ENCODE results near the gene GRM7. TPM values are rescaled to one million over a fixed set of nuclear protein-coding genes. Genes with fewer than 3 reads are reported as not detected.

The GRM7 gene
- total and polyA plus RNA-seq, 2 donors = 0.14 to 1.7 TPM

DNA sequence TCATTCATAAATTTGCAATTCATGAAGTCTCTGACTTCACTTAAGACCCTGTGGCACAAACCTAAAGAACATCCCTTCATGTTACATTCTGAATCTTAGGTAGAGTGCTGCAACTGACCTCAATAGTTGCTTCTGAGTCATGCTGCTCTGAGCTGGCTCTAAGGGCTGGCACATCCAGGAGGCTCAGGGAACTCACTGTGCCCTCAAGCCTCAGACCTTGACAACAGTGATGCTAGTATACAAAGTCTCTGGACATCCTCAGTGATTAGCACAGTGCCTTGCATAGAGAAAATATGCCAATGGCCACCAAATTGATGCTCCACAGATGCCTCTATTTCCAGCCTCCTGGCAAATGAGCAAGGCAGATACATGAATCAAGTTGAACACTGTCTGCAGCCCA, 899.8 kb downstream of the GRM7 start:
- no peak overlapping the region for H3K4me3 ChIP-seq (ENCODE audit: low read length in 2 of 2)
- H3K27me3 ChIP-seq (ENCODE audit: control insufficient read depth in 2 of 2, insufficient read depth in 1 of 2, low read length in 1 of 2) = no peaks in the 10 kb centered on the region

DNA sequence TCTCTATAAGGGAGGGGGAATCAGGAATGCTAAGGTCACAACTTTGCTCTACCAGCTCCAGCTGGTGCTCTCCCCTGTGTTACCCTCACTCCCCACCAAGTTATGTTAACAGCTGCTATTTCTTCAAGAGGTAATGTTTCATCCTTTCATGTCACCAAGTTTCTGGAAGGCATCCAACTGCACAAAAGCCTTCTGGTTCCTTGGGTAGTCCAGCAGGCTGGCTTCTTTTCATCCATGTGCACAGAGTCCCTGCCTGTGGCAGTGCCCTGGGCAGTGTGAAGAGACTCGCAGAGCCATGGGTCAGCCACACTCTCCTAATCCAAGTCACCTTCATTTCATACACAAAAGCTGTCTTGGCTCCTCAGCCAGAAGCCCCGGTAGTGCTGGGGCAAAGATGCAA, 903.2 kb downstream of the GRM7 start:
- 92% methylated on average over 2 of the region's 2 CpGs for WGBS
- Histone ChIP-seq H3K9me3 (ENCODE audit: control insufficient read depth in 2 of 2, insufficient read depth in 1 of 2, low read length in 1 of 2) (no peaks in the 10 kb centered on the region), H3K4me3 (ENCODE audit: low read length in 2 of 2) (no peak overlapping the region), H3K27me3 (ENCODE audit: control insufficient read depth in 2 of 2, insufficient read depth in 1 of 2, low read length in 1 of 2) (no peaks in the 10 kb centered on the region), H3K27ac (ENCODE audit: low read depth in 1 of 2, low read length in 1 of 2) (no peak overlapping the region), H3K36me3 (ENCODE audit: control insufficient read depth in 2 of 2, insufficient read depth in 2 of 2, low read length in 1 of 2) (no peaks in the 10 kb centered on the region), H3K4me1 (ENCODE audit: control insufficient read depth in 2 of 2, insufficient read depth in 2 of 2, low read length in 2 of 2) (no peaks in the 10 kb centered on the region)
- DNase-seq (ENCODE audit: low read depth in 6 of 9, low spot score in 9 of 9) = no peak

More for the DNA sequence above, 899.8 kb downstream of the GRM7 start:
- no peak for DNase-seq (ENCODE audit: low read depth in 6 of 9, low spot score in 9 of 9)
- Histone ChIP-seq H3K27ac (ENCODE audit: low read depth in 1 of 2, low read length in 1 of 2) (no peak overlapping the region), H3K4me1 (ENCODE audit: control insufficient read depth in 2 of 2, insufficient read depth in 2 of 2, low read length in 2 of 2) (no peaks in the 10 kb centered on the region), H3K9me3 (ENCODE audit: control insufficient read depth in 2 of 2, insufficient read depth in 1 of 2, low read length in 1 of 2) (no peaks in the 10 kb centered on the region), H3K36me3 (ENCODE audit: control insufficient read depth in 2 of 2, insufficient read depth in 2 of 2, low read length in 1 of 2) (no peaks in the 10 kb centered on the region)

DNA sequence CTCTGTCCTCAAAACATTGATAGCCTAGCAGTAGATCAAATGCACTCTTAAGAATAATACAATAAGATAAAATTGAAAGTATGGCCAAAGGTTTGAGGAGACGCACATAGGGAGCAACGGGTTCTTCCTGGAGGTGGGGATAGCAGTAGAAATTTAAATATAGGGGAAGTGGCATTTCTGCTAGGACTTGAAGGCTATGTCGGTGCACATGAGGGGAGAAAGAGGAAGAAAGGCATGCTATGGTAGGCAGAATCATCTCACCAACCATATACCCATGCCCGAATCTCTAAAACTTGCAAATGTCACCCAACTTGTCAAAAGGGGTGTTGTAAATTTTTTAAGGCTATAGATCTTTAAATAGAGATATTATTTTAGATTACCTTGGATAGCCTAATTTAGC, 905.6 kb downstream of the GRM7 start:
- H3K27me3 ChIP-seq (ENCODE audit: control insufficient read depth in 2 of 2, insufficient read depth in 1 of 2, low read length in 1 of 2) = no peaks in the 10 kb centered on the region
- no peaks in the 10 kb centered on the region for H3K36me3 ChIP-seq (ENCODE audit: control insufficient read depth in 2 of 2, insufficient read depth in 2 of 2, low read length in 1 of 2)
- no peak overlapping the region for H3K4me3 ChIP-seq (ENCODE audit: low read length in 2 of 2)
- H3K9me3 ChIP-seq (ENCODE audit: control insufficient read depth in 2 of 2, insufficient read depth in 1 of 2, low read length in 1 of 2) = no peaks in the 10 kb centered on the region
- DNase-seq (ENCODE audit: low read depth in 6 of 9, low spot score in 9 of 9) = no peak
- WGBS = 85% methylated on average over 4 of the region's 4 CpGs
- H3K27ac ChIP-seq (ENCODE audit: low read depth in 1 of 2, low read length in 1 of 2) = no peak overlapping the region
- no peaks in the 10 kb centered on the region for H3K4me1 ChIP-seq (ENCODE audit: control insufficient read depth in 2 of 2, insufficient read depth in 2 of 2, low read length in 2 of 2)

DNA sequence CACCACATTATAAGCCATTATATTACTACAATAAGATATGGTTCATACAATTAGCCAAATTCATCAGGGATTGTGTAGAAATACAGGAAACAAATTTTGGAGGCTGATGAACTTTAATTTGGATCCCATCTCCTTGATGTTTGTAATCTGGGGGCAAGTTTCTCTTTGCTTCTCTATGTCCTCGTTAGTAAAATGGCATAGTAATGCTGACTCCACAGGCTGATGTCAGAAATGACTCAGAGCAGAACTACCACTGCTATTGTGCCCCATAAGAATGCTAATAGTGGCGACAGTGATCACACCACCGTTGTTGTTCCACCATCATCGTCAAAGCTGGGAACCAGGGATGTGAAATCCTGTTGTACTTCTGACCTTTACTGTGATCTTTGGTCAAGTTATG, 918.4 kb downstream of the GRM7 start:
- H3K4me1 ChIP-seq (ENCODE audit: control insufficient read depth in 2 of 2, insufficient read depth in 2 of 2, low read length in 2 of 2) = no peaks in the 10 kb centered on the region
- no peak overlapping the region for H3K27ac ChIP-seq (ENCODE audit: low read depth in 1 of 2, low read length in 1 of 2)
- no peaks in the 10 kb centered on the region for H3K27me3 ChIP-seq (ENCODE audit: control insufficient read depth in 2 of 2, insufficient read depth in 1 of 2, low read length in 1 of 2)
- H3K9me3 ChIP-seq (ENCODE audit: control insufficient read depth in 2 of 2, insufficient read depth in 1 of 2, low read length in 1 of 2) = peaks cover 0 to 3% of the 10 kb centered on the region in 2 donors
- DNase-seq (ENCODE audit: low read depth in 6 of 9, low spot score in 9 of 9) = no peak
- WGBS = 91% methylated on average over 4 of the region's 4 CpGs
- no peak overlapping the region for H3K4me3 ChIP-seq (ENCODE audit: low read length in 2 of 2)
- H3K36me3 ChIP-seq (ENCODE audit: control insufficient read depth in 2 of 2, insufficient read depth in 2 of 2, low read length in 1 of 2) = no peaks in the 10 kb centered on the region

DNA sequence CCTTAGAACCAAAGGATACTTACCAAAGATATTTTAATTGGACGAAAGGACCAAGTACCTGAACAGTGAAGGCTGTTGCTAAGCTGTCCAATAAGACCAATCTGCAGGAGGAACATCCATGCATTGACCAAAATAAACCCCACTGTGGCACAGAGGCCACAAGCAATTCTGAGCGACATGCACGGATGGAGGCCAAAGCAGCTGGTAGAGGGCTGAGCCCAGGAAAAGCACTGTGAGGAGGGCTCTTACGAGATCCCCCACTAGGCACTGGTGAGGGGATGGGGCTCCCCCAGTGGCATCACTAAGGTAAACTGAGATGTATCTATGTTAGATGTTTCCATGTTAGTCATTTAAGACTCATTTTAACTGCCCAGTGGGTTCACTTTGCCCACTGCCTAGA, 920.5 kb downstream of the GRM7 start:
- 93% methylated on average over 4 of the region's 4 CpGs for WGBS
- no peaks in the 10 kb centered on the region for H3K27me3 ChIP-seq (ENCODE audit: control insufficient read depth in 2 of 2, insufficient read depth in 1 of 2, low read length in 1 of 2)
- no peak overlapping the region for H3K27ac ChIP-seq (ENCODE audit: low read depth in 1 of 2, low read length in 1 of 2)
- no peaks in the 10 kb centered on the region for H3K4me1 ChIP-seq (ENCODE audit: control insufficient read depth in 2 of 2, insufficient read depth in 2 of 2, low read length in 2 of 2)
- peaks cover 0 to 3% of the 10 kb centered on the region in 2 donors for H3K9me3 ChIP-seq (ENCODE audit: control insufficient read depth in 2 of 2, insufficient read depth in 1 of 2, low read length in 1 of 2)
- H3K36me3 ChIP-seq (ENCODE audit: control insufficient read depth in 2 of 2, insufficient read depth in 2 of 2, low read length in 1 of 2) = no peaks in the 10 kb centered on the region
- H3K4me3 ChIP-seq (ENCODE audit: low read length in 2 of 2) = no peak overlapping the region
- no peak for DNase-seq (ENCODE audit: low read depth in 6 of 9, low spot score in 9 of 9)

DNA sequence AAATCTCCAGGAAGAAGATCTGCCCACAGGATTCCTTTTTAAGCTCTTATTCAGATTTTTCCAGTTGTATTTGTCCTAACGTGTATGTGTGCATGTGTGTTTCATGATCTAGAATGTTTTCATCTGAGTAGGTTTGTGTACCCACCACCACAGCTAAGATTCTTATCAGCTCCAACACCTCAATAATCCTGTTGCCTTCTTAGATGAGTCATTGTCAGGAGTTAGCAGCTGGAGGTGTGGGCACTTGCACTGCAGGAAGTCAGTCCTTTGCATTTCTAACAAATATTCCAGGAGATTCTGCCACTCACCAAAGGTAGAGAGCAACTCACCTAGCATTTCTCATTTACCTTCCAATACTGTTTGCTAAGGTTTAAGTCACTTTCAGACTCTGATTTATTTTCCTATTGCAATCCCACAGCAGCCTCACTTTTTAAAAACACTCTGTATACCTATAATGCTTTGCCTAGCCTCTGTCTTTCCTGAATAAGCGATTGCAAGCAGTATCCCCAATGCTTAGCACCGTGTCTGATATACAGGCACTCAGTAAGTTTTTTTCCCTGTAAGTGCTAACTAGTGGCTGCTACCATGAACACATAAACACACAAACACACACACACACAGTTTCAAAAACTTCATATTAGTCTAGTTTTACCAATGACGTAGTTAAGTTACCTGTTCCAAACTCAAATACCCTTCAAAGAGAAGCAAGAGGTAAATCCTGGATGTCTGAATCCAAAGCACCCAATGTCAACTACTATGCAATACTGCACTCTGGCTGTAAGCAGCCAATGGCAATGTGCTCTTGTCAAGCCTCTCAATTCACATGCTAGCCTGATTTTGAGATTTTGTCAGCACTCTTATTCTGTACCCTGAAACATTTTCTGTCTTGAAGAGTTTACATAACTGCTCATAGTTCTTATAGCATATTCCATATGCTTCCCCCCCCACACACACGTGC, 927.2 kb downstream of the GRM7 start:
- no peaks in the 10 kb centered on the region for H3K9me3 ChIP-seq (ENCODE audit: control insufficient read depth in 2 of 2, insufficient read depth in 1 of 2, low read length in 1 of 2)
- no peak overlapping the region for H3K27ac ChIP-seq (ENCODE audit: low read depth in 1 of 2, low read length in 1 of 2)
- DNase-seq (ENCODE audit: low read depth in 6 of 9, low spot score in 9 of 9) = no peak
- H3K4me3 ChIP-seq (ENCODE audit: low read length in 2 of 2) = no peak overlapping the region
- H3K27me3 ChIP-seq (ENCODE audit: control insufficient read depth in 2 of 2, insufficient read depth in 1 of 2, low read length in 1 of 2) = no peaks in the 10 kb centered on the region
- no peaks in the 10 kb centered on the region for H3K4me1 ChIP-seq (ENCODE audit: control insufficient read depth in 2 of 2, insufficient read depth in 2 of 2, low read length in 2 of 2)
- 88% methylated on average over 5 of the region's 5 CpGs for WGBS
- H3K36me3 ChIP-seq (ENCODE audit: control insufficient read depth in 2 of 2, insufficient read depth in 2 of 2, low read length in 1 of 2) = no peaks in the 10 kb centered on the region

DNA sequence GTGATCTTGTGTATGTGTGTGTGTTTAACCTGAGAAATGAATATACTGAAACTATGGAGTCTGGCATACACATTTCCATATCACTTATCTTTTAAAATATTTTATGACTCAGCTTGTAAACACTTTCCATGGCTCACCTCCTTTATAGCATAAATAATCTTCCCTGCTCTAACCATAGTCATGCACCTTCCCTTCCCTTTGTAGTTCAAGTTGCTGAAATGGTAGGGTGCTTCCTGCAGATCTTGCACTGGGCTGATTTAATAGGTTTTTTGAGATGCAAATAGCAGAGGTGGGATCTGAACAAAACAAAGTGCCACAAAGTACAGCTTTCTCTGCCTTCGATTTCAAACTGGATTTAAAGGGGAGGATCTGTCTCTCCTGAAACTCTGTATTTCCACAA, 928.0 kb downstream of the GRM7 start:
- 85% methylated on average over 1 of the region's 1 CpG for WGBS
- Histone ChIP-seq H3K36me3 (ENCODE audit: control insufficient read depth in 2 of 2, insufficient read depth in 2 of 2, low read length in 1 of 2) (no peaks in the 10 kb centered on the region), H3K27ac (ENCODE audit: low read depth in 1 of 2, low read length in 1 of 2) (no peak overlapping the region), H3K9me3 (ENCODE audit: control insufficient read depth in 2 of 2, insufficient read depth in 1 of 2, low read length in 1 of 2) (no peaks in the 10 kb centered on the region), H3K4me3 (ENCODE audit: low read length in 2 of 2) (no peak overlapping the region), H3K27me3 (ENCODE audit: control insufficient read depth in 2 of 2, insufficient read depth in 1 of 2, low read length in 1 of 2) (no peaks in the 10 kb centered on the region), H3K4me1 (ENCODE audit: control insufficient read depth in 2 of 2, insufficient read depth in 2 of 2, low read length in 2 of 2) (no peaks in the 10 kb centered on the region)
- DNase-seq (ENCODE audit: low read depth in 6 of 9, low spot score in 9 of 9) = no peak

DNA sequence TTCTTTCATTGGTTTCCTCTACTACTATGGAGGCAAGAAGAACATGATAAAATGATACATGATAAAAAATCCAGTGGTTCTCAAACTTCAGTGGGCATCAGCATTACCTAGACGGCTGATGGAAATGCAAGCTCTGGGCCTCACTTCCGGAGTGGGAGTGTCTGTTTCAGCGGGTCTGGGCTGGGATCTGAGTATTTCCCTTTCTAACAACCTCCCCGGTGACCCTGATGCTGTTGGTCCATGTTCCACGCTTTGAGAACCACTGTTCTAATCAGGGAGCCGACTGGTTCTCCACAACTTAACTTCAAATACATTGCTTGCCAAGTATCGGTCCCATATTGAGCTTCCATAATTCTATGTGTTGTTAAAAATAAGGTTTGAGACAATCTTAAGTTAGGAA, 928.4 kb downstream of the GRM7 start:
- H3K4me3 ChIP-seq (ENCODE audit: low read length in 2 of 2) = no peak overlapping the region
- H3K4me1 ChIP-seq (ENCODE audit: control insufficient read depth in 2 of 2, insufficient read depth in 2 of 2, low read length in 2 of 2) = no peaks in the 10 kb centered on the region
- no peaks in the 10 kb centered on the region for H3K9me3 ChIP-seq (ENCODE audit: control insufficient read depth in 2 of 2, insufficient read depth in 1 of 2, low read length in 1 of 2)
- H3K27ac ChIP-seq (ENCODE audit: low read depth in 1 of 2, low read length in 1 of 2) = no peak overlapping the region
- H3K36me3 ChIP-seq (ENCODE audit: control insufficient read depth in 2 of 2, insufficient read depth in 2 of 2, low read length in 1 of 2) = no peaks in the 10 kb centered on the region
- DNase-seq (ENCODE audit: low read depth in 6 of 9, low spot score in 9 of 9) = no peak
- WGBS = 85% methylated on average over 7 of the region's 7 CpGs
- H3K27me3 ChIP-seq (ENCODE audit: control insufficient read depth in 2 of 2, insufficient read depth in 1 of 2, low read length in 1 of 2) = no peaks in the 10 kb centered on the region

DNA sequence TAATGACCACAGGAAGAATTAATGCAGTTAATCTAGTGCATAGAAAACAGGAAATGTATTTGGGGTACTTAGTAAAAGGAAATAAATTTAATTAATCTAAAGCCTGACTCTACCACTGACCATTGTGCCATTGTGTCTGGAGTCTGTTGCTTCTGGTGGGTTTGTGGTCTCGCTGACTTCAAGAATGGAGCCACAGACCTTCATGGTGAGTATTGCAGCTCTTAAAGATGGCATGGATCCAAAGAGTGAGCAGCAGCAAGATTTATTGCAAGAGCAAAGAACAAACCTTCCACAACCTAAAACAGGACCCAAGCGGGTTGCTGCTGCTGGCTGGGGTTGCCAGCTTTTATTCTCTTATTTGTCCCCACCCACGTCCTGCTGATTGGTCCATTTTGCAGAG, 929.2 kb downstream of the GRM7 start:
- no peak for DNase-seq (ENCODE audit: low read depth in 6 of 9, low spot score in 9 of 9)
- Histone ChIP-seq H3K4me3 (ENCODE audit: low read length in 2 of 2) (no peak overlapping the region), H3K4me1 (ENCODE audit: control insufficient read depth in 2 of 2, insufficient read depth in 2 of 2, low read length in 2 of 2) (no peaks in the 10 kb centered on the region), H3K27ac (ENCODE audit: low read depth in 1 of 2, low read length in 1 of 2) (no peak overlapping the region), H3K27me3 (ENCODE audit: control insufficient read depth in 2 of 2, insufficient read depth in 1 of 2, low read length in 1 of 2) (no peaks in the 10 kb centered on the region), H3K9me3 (ENCODE audit: control insufficient read depth in 2 of 2, insufficient read depth in 1 of 2, low read length in 1 of 2) (no peaks in the 10 kb centered on the region), H3K36me3 (ENCODE audit: control insufficient read depth in 2 of 2, insufficient read depth in 2 of 2, low read length in 1 of 2) (no peaks in the 10 kb centered on the region)
- WGBS = 76% methylated on average over 3 of the region's 3 CpGs

Data from thymus (tissue), 11 donors.